ENCODE measurements around the gene MSANTD1.

Gene MSANTD1

DNA sequence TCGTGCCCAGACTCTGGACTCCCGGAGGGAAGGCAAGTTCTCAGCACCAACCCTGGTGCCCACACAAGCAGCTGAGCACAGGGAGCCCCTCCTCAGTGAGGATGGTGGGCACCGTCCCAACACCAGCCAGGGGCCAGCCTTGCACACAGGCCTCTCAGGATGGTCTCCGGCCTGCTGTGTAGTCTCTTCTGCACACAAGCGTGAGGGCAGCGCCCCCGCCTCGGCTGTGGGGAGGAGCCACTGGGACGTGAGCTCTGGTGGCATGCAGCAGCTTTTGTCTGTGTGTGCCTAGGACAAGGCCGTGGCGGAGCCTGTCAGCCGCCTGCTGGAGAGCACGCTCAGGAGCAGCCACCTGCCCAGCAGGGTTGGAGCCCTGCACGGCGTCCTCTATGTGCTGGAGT is 16.1 kb upstream of the MSANTD1 start:
- DNase-seq (ENCODE audit: low read depth in 2 of 2, low spot score in 1 of 2), result no peak

DNA sequence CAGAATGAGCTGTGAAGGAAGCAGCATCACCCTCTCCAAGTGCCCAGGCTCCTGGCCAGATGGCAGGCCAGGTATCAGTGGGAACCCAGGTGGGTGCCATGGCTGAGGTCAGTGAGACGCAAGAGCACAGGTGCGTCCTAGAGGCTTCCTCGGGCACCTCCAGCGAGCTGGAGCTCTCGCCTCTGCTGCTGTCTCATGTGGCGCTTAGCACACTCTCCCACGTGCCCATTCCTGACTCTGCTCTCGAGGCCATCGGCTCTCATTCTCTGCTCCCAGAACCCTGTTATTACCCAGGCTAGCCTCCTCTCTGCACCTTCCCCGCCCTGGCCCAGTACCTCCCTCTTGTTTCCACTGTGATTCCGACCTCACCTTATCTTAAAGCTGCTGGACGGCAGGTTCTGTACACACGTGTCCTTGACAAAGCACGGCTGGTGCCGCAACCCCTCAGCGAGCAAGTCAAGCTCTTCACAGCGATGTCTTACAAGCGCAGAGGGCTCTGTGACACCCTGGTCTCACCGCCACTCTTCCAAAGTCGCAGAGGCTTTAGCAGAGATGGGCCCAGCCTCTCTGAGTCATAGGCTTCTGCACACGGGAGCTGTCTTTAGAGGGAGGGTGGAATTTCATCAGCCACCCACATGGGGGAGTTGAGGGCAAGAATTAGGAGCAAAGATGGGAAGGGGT is 15.4 kb upstream of the MSANTD1 start:
- DNase-seq (ENCODE audit: low read depth in 2 of 2, low spot score in 1 of 2), result no peak

DNA sequence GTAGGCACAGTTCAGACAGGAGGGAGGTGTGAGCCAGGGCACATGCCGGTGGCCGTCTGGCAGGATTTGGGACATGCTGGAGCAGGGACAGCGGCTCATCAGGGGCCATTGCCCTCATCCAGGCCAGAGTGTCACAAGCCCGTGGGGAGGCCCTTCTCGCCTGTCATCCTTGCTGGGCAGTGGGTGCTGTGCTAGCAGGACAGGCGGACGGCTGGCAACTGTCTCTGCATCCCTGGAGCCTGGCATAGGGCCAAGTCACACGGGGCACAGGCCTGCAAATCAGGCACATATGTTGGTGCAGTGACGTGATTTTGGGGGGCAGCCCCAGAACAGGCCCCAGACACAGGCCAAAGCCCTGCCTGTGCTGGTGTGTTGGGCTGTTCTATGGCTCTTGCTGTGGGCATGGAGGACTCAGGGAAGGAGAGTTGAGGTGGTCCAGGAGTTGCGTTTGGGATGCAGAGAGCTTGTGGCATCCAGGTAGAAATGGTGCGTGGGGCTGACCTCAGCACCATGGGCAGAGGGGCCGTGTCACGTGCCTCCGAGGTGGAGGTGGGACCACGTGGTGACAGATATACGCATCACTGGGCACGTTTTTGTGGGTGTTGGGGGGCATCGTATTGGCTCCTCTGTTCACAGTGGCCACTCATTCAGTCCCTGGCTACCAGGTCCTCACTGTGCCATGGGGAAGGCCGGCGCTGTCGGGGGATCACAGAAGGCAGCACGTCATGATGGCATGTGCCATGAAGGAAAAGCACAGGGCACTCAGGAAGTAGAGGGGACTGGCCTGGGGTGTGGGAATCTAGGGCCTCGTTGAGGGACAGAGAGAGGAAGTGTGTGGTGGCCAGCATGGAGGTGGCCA is 14.6 kb upstream of the MSANTD1 start:
- no peak for DNase-seq (ENCODE audit: low read depth in 2 of 2, low spot score in 1 of 2)

DNA sequence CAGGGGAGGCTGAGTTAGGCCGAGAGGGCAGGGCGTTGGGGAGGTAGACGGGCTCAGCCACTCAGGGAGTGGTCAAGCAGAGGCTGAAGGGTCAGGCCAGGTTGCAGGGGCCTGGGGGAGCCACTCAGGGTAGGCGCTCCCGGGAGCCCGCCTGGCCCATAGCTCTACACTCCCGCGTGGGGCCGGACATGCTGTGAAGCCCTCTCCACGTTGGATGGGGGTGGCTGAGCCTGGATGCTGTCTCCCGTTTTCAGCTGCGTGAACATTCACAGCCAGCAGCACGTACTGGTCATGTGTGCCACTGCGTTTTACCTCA is 14.0 kb upstream of the MSANTD1 start:
- DNase-seq (ENCODE audit: low read depth in 2 of 2, low spot score in 1 of 2), result no peak

DNA sequence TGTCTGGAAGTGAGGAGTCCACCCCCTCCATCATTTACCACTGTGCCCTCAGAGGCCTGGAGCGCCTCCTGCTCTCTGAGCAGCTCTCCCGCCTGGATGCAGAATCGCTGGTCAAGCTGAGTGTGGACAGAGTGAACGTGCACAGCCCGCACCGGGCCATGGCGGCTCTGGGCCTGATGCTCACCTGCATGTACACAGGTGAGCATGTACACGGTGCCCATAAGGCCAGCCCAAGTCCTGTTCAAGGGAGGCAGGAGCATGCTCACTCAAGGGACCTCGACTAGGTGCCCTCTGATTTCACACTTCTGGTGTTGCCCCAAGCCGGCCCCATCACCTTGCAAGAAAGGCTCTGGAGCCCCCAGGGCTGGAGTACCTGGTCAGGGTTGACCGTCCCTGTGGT is 13.4 kb upstream of the MSANTD1 start:
- no peak for DNase-seq (ENCODE audit: low read depth in 2 of 2, low spot score in 1 of 2)

DNA sequence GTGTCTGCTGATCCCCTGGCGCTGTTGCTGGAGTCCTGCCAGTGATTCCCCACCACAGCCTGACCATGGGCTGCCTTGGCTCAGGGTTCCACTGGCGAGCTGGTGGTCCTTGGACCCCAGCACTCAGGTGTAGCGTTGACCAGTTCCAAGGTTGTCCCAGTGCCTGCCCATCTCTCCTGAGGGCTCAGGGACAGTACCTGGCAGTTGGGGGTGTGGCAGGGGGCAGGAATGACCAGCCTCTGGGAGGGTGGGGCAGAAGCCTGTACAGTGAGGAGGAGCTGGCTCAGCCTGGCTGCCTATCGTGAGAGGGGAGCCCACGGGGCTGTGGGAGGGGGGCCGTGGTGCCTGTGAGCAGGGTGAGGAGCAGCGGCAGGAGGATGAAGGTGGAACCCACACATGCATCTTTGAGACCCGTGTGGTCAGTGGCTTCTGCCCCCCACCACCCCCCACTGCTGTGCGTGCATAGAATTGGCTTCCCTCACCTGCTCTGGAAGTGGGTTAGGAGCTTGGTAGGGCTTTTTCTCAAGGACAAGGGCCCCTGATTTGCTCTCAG is 12.6 kb upstream of the MSANTD1 start:
- no peak for DNase-seq (ENCODE audit: low read depth in 2 of 2, low spot score in 1 of 2)

DNA sequence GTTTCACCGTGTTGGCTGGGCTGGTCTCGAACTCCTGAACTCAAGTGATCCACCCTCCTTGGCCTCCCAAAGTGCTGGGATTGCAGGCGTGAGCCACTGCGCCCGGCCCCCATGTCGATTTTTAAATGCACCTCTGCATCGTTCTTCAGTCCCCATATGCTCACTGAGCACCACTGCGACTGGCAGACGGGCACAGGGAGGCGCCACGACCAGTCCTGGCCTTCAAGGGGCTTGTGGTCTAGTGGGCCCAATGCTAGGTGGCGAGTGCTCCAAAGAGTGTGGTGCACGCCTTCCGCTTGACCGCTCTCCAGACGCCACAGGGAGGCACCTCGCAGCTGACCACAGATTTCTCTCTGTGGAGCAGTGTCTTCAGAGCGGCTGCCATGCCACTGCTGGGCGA is 11.7 kb upstream of the MSANTD1 start:
- no peak for DNase-seq (ENCODE audit: low read depth in 2 of 2, low spot score in 1 of 2)

DNA sequence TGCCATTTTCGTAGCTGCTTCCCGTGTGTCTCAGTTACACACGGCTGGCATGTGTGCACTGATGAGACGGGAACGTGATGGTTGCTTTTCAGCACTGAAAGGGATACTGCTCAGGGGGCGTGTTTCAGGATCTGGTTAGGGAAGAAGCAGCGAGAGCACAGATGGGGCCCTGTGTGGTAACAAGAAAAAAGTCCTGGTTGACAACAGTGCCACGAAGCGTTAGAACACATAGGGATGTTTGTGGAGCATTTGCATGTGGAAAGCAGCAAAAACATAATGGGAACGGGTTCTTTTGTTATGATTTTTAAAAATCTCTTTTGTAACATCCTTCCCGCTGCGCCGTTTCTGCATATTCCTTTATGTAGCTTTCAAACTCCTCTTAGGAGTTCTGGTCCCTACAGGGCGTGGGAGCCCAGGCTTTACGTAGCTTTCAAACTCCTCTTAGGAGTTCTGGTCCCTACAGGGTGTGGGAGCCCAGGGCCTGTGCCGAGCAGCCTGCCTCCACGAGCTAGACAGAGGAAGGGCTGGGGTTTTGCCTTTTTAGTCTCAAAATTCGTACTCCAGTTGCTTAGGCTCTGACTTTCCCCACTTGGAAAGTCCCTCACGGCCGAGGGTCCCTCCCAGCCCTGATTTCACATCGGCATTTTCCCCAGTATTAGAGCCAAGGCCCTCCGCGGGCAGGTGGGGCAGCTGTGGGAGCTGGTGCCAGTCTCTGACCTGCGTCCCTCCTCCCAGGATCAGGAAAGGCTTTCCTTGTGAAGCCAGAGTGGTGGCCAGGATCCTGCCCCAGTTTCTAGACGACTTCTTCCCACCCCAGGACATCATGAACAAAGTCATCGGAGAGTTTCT is 11.0 kb upstream of the MSANTD1 start:
- DNase-seq (ENCODE audit: low read depth in 2 of 2, low spot score in 1 of 2), result no peak

DNA sequence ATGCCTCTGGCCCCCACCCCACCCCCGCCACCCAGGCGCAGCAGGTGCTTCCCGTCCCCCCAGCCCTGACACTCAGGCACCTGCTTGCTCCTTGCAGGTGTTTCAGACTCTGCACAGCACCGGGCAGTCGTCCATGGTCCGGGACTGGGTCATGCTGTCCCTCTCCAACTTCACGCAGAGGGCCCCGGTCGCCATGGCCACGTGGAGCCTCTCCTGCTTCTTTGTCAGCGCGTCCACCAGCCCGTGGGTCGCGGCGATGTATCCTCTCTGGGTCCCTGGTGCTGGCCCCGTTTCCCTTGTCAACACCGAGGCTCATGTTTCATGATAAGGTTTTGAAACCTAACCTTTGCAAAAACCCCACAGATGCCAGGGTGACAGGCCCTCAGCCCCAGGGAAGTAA is 10.2 kb upstream of the MSANTD1 start:
- DNase-seq (ENCODE audit: low read depth in 2 of 2, low spot score in 1 of 2), result no peak

DNA sequence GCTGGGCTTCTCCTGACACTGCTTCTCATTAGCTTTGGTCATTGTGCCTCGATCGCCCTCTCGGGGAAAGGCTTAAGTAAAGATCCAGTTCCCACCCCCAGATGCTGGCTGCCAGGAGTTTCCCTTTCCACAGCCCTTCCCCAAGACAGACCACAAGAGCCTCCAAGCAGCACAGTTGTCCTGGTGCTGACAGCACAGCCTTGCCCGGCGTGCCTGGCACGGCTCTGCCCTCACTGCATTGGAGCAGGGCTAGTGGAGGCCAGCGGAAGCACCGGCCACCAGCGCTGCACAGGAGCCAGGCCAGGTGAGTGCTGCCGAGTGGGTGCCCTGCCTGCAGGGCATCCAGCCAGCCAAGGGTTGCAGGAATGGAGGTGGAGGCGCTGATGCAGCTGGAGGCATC is 9.7 kb upstream of the MSANTD1 start:
- no peak for DNase-seq (ENCODE audit: low read depth in 2 of 2, low spot score in 1 of 2)

DNA sequence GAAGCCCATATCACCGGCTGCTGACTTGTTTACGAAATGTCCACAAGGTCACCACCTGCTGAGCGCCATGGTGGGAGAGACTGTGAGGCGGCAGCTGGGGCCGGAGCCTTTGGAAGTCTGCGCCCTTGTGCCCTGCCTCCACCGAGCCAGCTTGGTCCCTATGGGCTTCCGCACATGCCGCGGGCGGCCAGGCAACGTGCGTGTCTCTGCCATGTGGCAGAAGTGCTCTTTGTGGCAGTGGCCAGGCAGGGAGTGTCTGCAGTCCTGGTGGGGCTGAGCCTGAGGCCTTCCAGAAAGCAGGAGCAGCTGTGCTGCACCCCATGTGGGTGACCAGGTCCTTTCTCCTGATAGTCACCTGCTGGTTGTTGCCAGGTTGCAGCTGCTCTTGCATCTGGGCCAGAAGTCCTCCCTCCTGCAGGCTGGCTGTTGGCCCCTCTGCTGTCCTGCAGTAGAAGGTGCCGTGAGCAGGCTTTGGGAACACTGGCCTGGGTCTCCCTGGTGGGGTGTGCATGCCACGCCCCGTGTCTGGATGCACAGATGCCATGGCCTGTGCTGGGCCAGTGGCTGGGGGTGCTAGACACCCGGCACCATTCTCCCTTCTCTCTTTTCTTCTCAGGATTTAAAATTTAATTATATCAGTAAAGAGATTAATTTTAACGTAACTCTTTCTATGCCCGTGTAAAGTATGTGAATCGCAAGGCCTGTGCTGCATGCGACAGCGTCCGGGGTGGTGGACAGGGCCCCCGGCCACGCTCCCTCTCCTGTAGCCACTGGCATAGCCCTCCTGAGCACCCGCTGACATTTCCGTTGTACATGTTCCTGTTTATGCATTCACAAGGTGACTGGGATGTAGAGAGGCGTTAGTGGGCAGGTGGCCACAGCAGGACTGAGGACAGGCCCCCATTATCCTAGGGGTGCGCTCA is 8.7 kb upstream of the MSANTD1 start:
- no peak for DNase-seq (ENCODE audit: low read depth in 2 of 2, low spot score in 1 of 2)

DNA sequence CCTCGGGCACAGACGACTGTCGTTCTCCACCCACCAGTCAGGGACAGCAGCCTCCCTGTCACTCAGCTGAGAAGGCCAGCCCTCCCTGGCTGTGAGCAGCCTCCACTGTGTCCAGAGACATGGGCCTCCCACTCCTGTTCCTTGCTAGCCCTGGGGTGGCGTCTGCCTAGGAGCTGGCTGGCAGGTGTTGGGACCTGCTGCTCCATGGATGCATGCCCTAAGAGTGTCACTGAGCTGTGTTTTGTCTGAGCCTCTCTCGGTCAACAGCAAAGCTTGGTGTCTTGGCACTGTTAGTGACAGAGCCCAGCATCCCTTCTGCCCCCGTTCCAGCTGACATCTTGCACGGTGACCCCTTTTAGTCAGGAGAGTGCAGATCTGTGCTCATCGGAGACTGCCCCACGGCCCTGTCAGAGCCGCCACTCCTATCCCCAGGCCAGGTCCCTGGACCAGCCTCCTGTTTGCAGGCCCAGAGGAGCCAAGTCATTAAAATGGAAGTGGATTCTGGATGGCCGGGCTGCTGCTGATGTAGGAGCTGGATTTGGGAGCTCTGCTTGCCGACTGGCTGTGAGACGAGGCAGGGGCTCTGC is 7.9 kb upstream of the MSANTD1 start:
- DNase-seq (ENCODE audit: low read depth in 2 of 2, low spot score in 1 of 2), result no peak

DNA sequence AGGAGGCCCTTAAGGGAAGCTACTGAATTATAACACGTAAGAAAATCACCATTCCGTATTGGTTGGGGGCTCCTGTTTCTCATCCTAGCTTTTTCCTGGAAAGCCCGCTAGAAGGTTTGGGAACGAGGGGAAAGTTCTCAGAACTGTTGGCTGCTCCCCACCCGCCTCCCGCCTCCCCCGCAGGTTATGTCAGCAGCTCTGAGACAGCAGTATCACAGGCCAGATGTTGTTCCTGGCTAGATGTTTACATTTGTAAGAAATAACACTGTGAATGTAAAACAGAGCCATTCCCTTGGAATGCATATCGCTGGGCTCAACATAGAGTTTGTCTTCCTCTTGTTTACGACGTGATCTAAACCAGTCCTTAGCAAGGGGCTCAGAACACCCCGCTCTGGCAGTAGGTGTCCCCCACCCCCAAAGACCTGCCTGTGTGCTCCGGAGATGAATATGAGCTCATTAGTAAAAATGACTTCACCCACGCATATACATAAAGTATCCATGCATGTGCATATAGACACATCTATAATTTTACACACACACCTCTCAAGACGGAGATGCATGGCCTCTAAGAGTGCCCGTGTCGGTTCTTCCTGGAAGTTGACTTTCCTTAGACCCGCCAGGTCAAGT is 6.9 kb upstream of the MSANTD1 start:
- no peak for DNase-seq (ENCODE audit: low read depth in 2 of 2, low spot score in 1 of 2)

DNA sequence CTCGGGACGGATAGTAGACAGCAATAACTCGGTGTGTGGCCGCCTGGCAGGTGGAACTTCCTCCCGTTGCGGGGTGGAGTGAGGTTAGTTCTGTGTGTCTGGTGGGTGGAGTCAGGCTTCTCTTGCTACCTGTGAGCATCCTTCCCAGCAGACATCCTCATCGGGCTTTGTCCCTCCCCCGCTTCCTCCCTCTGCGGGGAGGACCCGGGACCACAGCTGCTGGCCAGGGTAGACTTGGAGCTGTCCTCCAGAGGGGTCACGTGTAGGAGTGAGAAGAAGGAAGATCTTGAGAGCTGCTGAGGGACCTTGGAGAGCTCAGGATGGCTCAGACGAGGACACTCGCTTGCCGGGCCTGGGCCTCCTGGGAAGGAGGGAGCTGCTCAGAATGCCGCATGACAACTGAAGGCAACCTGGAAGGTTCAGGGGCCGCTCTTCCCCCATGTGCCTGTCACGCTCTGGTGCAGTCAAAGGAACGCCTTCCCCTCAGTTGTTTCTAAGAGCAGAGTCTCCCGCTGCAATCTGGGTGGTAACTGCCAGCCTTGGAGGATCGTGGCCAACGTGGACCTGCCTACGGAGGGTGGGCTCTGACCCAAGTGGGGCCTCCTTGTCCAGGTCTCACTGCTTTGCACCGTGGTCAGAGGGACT is 5.7 kb upstream of the MSANTD1 start:
- no peak for DNase-seq (ENCODE audit: low read depth in 2 of 2, low spot score in 1 of 2)

DNA sequence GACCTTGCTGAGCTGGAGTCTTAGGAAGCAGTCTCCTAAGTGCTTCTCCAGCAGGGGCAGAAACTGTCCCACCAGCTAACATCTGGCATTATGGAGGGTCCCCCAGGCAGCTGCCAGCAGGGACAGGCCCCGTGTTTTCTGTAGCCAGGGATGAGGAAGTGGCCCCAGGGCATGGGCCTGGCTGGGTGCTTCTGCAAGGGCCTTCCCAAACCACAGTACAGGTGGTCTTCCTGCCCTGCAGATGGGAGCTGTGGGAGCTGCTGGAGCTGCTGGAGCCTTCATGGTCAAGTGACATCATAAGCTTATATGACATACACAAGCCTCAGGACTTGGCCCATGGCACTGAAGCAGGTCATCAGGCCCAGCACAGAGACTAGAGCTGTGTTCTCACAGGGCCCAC is 5.0 kb upstream of the MSANTD1 start:
- no peak for DNase-seq (ENCODE audit: low read depth in 2 of 2, low spot score in 1 of 2)

DNA sequence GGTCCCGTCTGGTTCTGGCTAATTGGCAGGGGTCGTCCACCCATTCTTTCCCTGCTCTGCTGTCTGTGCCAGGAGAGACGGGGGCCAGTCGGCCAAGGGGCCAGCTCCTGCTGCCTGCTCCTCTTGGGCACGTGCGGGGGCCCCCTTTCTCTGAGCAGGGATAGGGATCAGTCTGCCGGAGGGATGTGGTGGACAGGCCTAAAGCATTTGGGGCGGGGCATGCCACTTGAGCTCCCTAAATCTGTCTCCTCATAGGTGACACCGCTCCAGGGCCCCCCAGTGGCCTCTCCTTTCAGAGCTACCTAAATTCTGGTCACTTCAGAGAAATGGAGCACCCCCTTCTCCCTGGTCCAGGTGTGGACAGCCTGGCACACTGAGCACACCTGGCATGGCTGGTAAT is 4.2 kb upstream of the MSANTD1 start:
- DNase-seq (ENCODE audit: low read depth in 2 of 2, low spot score in 1 of 2), result no peak

DNA sequence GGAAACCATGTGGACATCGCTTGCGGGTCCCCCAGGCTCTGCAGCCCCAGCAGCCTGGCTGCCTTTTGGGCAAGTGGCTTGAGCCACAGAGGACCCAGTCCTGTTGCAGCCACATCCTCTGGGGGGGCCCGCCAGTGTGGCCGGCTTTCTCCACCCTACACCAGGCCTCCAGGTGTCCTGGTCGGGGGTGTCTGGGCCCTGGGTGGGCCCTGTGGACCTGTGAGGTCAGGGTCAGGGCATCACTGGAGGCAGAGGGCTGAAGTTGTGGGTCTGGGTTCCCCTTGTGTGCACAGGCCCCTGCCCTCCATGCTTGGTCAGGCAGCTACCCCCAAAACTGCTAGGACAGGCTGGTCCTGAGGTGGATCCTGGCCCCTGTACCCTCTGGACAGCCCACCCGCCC is 3.3 kb upstream of the MSANTD1 start:
- DNase-seq (ENCODE audit: low read depth in 2 of 2, low spot score in 1 of 2), result no peak

DNA sequence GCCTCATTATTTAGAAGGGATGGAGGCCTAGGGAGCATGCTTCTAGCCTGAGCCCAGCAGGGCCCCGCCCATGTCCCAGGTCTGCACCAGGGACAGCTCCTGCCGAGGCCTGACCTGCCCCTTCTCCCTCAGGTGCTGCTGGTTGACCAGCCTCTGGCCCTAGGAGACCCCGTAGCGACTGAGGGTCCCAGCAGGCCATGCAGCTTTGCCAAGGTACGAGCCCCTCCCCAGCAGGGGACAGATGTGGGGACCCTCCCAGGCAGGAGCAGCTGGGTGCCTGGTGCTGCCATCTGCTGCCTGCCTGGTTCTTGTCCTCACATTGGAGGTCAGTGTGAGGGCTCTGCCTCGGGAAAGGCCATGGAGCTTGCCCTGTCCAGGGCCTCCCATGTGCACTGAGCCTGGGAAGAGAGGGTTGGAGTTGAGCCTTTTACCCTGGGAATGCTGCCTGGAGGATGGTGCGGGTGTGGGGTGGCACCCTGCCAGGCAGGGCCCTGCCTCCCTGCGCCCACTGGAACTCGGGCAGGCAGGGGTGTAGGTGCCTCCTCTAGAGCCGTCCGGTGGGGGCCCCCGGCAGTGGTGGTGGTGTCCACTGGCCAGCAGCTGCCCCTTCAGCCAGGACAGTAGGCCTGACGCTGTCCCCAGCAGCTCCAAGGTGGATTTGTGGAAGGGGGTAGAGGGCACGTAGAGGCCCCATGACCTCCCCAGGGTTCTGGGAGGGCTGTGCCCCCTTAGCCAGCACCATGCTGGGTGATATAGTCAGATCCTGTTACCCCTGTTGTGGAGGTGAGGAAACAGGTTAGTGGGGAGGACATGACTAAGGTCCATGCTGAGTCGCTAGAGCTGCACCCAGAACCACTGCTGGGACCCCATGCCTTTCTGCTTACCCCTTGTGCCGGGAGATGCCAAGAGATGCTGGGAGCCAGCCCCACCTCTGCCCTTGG is 2.2 kb upstream of the MSANTD1 start:
- DNase-seq (ENCODE audit: low read depth in 2 of 2, low spot score in 1 of 2), result no peak

All from stimulated activated CD8-positive, alpha-beta memory T cell treated with anti-CD3 and anti-CD28 coated beads, Interleukin-4, amount 100 ng/mL, for 4 hours (primary cell).